ENCODE results near the gene SIGLEC7. TPM values are rescaled to one million over a fixed set of nuclear protein-coding genes. Genes with fewer than 3 reads are reported as not detected.

The SIGLEC7 gene
- total RNA-seq, 4 donors from 2014 or later, result not detected

DNA sequence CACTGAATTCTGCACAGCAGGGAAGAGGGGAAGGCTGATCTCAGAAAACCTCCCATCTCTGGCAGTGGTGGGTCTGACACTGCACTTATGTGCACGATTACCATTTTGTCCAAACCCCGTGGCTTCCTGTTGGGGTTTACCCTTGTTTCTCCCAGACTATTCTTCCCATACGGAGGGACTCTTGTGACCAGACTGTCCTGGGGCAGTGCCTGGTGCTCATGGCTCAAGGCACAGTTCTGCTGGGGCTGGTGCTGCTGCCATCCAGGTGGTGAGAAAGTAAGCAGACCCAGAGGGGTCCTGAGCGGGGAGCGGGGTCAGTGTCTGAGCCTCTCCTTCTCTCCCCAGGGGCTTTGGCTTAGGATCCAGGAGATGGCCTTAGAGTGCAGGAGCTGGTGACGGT is 22.5 kb upstream of the SIGLEC7 start:
- DNase-seq (ENCODE audit: low spot score in 2 of 2), result no peak
- TF ChIP-seq CTCF (IDR thresholded peaks at IDR 0.05) (no peak), EP300 (IDR thresholded peaks at IDR 0.05) (no peak), POLR2AphosphoS5 (IDR thresholded peaks at IDR 0.05) (no peak)
- Histone ChIP-seq H3K4me1 (peaks cover 3% of the 10 kb centered on the region), H3K27ac (no peak overlapping the region), H3K9me3 (no peaks in the 10 kb centered on the region), H3K36me3 (no peaks in the 10 kb centered on the region), H3K27me3 (peaks cover 29% of the 10 kb centered on the region), H3K4me3 (no peak overlapping the region)
- WGBS, result 66% methylated on average over 6 of the region's 6 CpGs

- Histone ChIP-seq H3K27me3 (peaks cover 29% of the 10 kb centered on the region), H3K4me3 (no peak overlapping the region), H3K4me1 (peaks cover 3% of the 10 kb centered on the region), H3K36me3 (no peaks in the 10 kb centered on the region), H3K9me3 (no peaks in the 10 kb centered on the region), H3K27ac (no peak overlapping the region)
- no peak for DNase-seq (ENCODE audit: low spot score in 2 of 2)
- WGBS, result 90% methylated on average over 6 of the region's 6 CpGs
- no peak for TF ChIP-seq CTCF (IDR thresholded peaks at IDR 0.05)
- TF ChIP-seq EP300 (IDR thresholded peaks at IDR 0.05), result no peak
- no peak for TF ChIP-seq POLR2AphosphoS5 (IDR thresholded peaks at IDR 0.05)
- no peak for TF ChIP-seq POLR2A (IDR thresholded peaks at IDR 0.05)
These were observed 21.9 kb upstream of the SIGLEC7 start for GRCh38 chr19:51120160-51120559.

- Histone ChIP-seq H3K4me1 (peaks cover 3% of the 10 kb centered on the region), H3K9me3 (no peaks in the 10 kb centered on the region), H3K36me3 (no peaks in the 10 kb centered on the region), H3K4me3 (no peak overlapping the region), H3K27ac (no peak overlapping the region), H3K27me3 (peaks cover 19% of the 10 kb centered on the region)
- WGBS, result 85% methylated on average over 8 of the region's 8 CpGs
- no peak for DNase-seq (ENCODE audit: low spot score in 2 of 2)
- TF ChIP-seq EP300 (IDR thresholded peaks at IDR 0.05) (no peak), POLR2A (IDR thresholded peaks at IDR 0.05) (no peak), POLR2AphosphoS5 (IDR thresholded peaks at IDR 0.05) (no peak), CTCF (IDR thresholded peaks at IDR 0.05) (no peak)
These were observed 20.8 kb upstream of the SIGLEC7 start for GRCh38 chr19:51121257-51121656.

- 70% methylated on average over 21 of the region's 22 CpGs for WGBS
- Histone ChIP-seq H3K4me3 (no peak overlapping the region), H3K27ac (peak overlapping the region; percentile 26), H3K4me1 (peaks cover 3% of the 10 kb centered on the region), H3K36me3 (no peaks in the 10 kb centered on the region), H3K9me3 (no peaks in the 10 kb centered on the region), H3K27me3 (peaks cover 10% of the 10 kb centered on the region)
- TF ChIP-seq CTCF (IDR thresholded peaks at IDR 0.05) (no peak), POLR2A (IDR thresholded peaks at IDR 0.05) (no peak), POLR2AphosphoS5 (IDR thresholded peaks at IDR 0.05) (no peak), EP300 (IDR thresholded peaks at IDR 0.05) (no peak)
- DNase-seq (ENCODE audit: low spot score in 2 of 2), result no peak
These were observed 19.8 kb upstream of the SIGLEC7 start for GRCh38 chr19:51122112-51122981.

GRCh38 chr19:51123381-51123800 is 18.7 kb upstream of the SIGLEC7 start:
- Histone ChIP-seq H3K27me3 (peaks cover 10% of the 10 kb centered on the region), H3K27ac (peak overlapping the region; percentile 26), H3K4me3 (no peak overlapping the region), H3K4me1 (peaks cover 3% of the 10 kb centered on the region), H3K9me3 (no peaks in the 10 kb centered on the region), H3K36me3 (no peaks in the 10 kb centered on the region)
- WGBS, result 70% methylated on average over 6 of the region's 6 CpGs
- TF ChIP-seq POLR2A (IDR thresholded peaks at IDR 0.05), result no peak
- DNase-seq (ENCODE audit: low spot score in 2 of 2), result no peak

All from suprapubic skin (tissue), 4 donors.